ENCODE results near the gene TTC39A.

Gene TTC39A

GRCh38 chr1:51365774-51366173 is 35.4 kb upstream of the TTC39A start:
- H3K36me3 ChIP-seq: peaks cover 3% of the 10 kb centered on the region
- H3K27ac ChIP-seq: no peak overlapping the region
- no peak overlapping the region for H3K4me3 ChIP-seq (ENCODE audit: low read depth, low read length)
- H3K27me3 ChIP-seq (ENCODE audit: insufficient read depth, low read depth, severe bottlenecking): no peaks in the 10 kb centered on the region
- no peak for TF ChIP-seq CTCF (IDR thresholded peaks at IDR 0.05; ENCODE audit: low read depth, low read length)
- no peaks in the 10 kb centered on the region for H3K9me3 ChIP-seq (ENCODE audit: severe bottlenecking)
- no peak for DNase-seq

GRCh38 chr1:51359879-51360278 is 29.5 kb upstream of the TTC39A start:
- no peak overlapping the region for H3K27ac ChIP-seq
- H3K9me3 ChIP-seq (ENCODE audit: severe bottlenecking): no peaks in the 10 kb centered on the region
- TF ChIP-seq CTCF (IDR thresholded peaks at IDR 0.05; ENCODE audit: low read depth, low read length): no peak
- no peaks in the 10 kb centered on the region for H3K27me3 ChIP-seq (ENCODE audit: insufficient read depth, low read depth, severe bottlenecking)
- H3K36me3 ChIP-seq: peaks cover 6% of the 10 kb centered on the region
- no peak overlapping the region for H3K4me3 ChIP-seq (ENCODE audit: low read depth, low read length)
- DNase-seq: no peak

GRCh38 chr1:51355382-51355781 is 25.0 kb upstream of the TTC39A start:
- Histone ChIP-seq H3K27ac (no peak overlapping the region), H3K36me3 (peaks cover 3% of the 10 kb centered on the region; the same call in 1 of the 2 replicates), H3K9me3 (ENCODE audit: severe bottlenecking) (no peaks in the 10 kb centered on the region), H3K4me3 (ENCODE audit: low read depth, low read length) (no peak overlapping the region), H3K27me3 (ENCODE audit: insufficient read depth, low read depth, severe bottlenecking) (no peaks in the 10 kb centered on the region)
- no peak for TF ChIP-seq CTCF (IDR thresholded peaks at IDR 0.05; ENCODE audit: low read depth, low read length)
- DNase-seq: no peak

- no peak overlapping the region for H3K27ac ChIP-seq
- H3K4me3 ChIP-seq (ENCODE audit: low read depth, low read length): no peak overlapping the region
- no peaks in the 10 kb centered on the region; the same call in 1 of the 2 replicates for H3K36me3 ChIP-seq
- no peak for DNase-seq
- H3K27me3 ChIP-seq (ENCODE audit: insufficient read depth, low read depth, severe bottlenecking): no peaks in the 10 kb centered on the region
- TF ChIP-seq CTCF (IDR thresholded peaks at IDR 0.05; ENCODE audit: low read depth, low read length): no peak
- H3K9me3 ChIP-seq (ENCODE audit: severe bottlenecking): no peaks in the 10 kb centered on the region
Measured at GRCh38 chr1:51354416-51354815, 24.1 kb upstream of the TTC39A start.

- H3K9me3 ChIP-seq (ENCODE audit: severe bottlenecking): no peaks in the 10 kb centered on the region
- no peak overlapping the region for H3K4me3 ChIP-seq (ENCODE audit: low read depth, low read length)
- no peaks in the 10 kb centered on the region; the same call in 1 of the 2 replicates for H3K36me3 ChIP-seq
- DNase-seq: no peak
- TF ChIP-seq CTCF (IDR thresholded peaks at IDR 0.05; ENCODE audit: low read depth, low read length): no peak
- no peaks in the 10 kb centered on the region for H3K27me3 ChIP-seq (ENCODE audit: insufficient read depth, low read depth, severe bottlenecking)
- no peak overlapping the region for H3K27ac ChIP-seq
Measured at GRCh38 chr1:51351907-51352306, 21.5 kb upstream of the TTC39A start.

GRCh38 chr1:51349862-51350261 is 19.5 kb upstream of the TTC39A start:
- Histone ChIP-seq H3K36me3 (no peaks in the 10 kb centered on the region; the same call in 1 of the 2 replicates), H3K27me3 (ENCODE audit: insufficient read depth, low read depth, severe bottlenecking) (no peaks in the 10 kb centered on the region), H3K4me3 (ENCODE audit: low read depth, low read length) (no peak overlapping the region), H3K27ac (no peak overlapping the region), H3K9me3 (ENCODE audit: severe bottlenecking) (no peaks in the 10 kb centered on the region)
- DNase-seq: no peak
- TF ChIP-seq CTCF (IDR thresholded peaks at IDR 0.05; ENCODE audit: low read depth, low read length): no peak

All from WERI-Rb-1 (cell line).